ENCODE data around the gene CXorf49B.
"Not testable (repeated sequence)": the region's sequence is repeated elsewhere in the genome, so short reads cannot be mapped to it uniquely, and the experiment has no call there.

CXorf49B gene
- total RNA-seq, result 0 reads per million in 17 experiments

DNA sequence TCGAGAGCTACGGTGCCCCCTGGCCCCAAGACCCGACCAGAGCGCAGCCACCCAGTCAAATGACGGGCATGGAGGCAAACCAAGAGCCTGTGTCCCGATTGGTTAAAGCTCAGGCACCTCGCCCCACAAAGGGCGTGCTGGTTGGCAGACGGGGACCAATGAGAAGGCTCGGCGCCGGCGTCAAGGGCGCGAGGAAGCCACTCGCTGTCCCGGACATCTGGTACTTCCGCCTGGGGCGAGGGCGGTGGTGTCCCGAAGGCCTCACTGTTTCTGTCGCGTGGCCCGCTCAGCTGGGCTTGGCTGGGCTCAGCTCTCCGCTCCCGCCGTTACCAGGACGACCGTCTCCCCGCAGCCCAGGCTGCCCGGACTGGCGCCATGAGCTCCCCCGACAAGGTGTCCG lies at the start of gene CXorf49B:
CXorf49B (plus strand) TSS at position 301 of the 400 bp plus-strand sequence; CDS start at position 376, 75 bp downstream.
- not testable (repeated sequence) for DNase-seq

GRCh38 chrX:71714064-71714463 lies 49.1 kb upstream of the CXorf49B start:
- DNase-seq, result not testable (repeated sequence)

- DNase-seq, result not testable (repeated sequence)
These were observed 47.6 kb upstream of the CXorf49B start for GRCh38 chrX:71715551-71715950.

DNA sequence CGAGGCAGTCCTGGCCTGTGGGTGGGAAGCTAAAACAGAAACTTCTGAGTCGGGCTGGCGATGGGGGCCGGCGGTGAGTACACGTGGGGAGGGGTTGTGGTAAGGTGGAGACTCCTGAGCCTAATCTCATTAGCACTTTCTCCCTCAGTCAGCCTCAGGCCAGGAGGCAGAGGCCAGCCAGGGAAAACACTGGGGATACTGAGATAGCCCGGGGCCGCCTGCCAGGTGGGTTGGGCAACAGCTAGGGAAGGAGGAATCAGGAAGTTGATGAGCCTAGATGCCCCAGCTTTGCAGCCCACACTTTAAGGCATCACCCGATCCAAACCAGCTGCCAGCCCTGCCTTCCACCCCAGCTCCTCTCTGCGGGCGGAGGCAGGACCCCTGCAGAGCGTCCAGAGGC lies 46.8 kb upstream of the CXorf49B start:
- not testable (repeated sequence) for DNase-seq

- DNase-seq, result not testable (repeated sequence)
These were observed 45.0 kb upstream of the CXorf49B start, which contains the start of gene CXorf49 for GRCh38 chrX:71718185-71718584. CXorf49 (minus strand) TSS chrX:71718285; CDS start chrX:71718151, 134 bp downstream.

DNA sequence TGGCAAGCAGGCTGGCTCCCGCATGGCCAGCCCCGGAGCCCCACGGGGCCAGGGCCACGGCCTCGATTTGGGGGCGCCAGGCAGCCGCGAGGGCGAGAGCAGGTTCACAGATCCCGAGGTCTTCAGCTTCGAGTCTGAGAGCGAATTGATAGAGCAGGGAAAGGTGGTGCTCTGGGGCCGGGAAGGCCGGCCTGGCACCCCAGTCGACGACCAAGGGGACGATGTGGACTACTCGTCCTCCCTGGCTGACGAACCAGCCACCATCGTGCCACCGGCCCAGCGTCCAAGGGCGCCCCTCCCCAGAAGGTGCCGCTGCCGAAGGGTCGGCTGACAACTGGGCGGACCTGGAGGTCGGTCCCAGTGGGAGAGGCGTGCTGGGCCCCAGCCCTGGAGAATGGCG lies 44.0 kb upstream of the CXorf49B start:
- DNase-seq, result not testable (repeated sequence)

- not testable (repeated sequence) for DNase-seq
These were observed 42.8 kb upstream of the CXorf49B start for GRCh38 chrX:71720289-71720886.

DNA sequence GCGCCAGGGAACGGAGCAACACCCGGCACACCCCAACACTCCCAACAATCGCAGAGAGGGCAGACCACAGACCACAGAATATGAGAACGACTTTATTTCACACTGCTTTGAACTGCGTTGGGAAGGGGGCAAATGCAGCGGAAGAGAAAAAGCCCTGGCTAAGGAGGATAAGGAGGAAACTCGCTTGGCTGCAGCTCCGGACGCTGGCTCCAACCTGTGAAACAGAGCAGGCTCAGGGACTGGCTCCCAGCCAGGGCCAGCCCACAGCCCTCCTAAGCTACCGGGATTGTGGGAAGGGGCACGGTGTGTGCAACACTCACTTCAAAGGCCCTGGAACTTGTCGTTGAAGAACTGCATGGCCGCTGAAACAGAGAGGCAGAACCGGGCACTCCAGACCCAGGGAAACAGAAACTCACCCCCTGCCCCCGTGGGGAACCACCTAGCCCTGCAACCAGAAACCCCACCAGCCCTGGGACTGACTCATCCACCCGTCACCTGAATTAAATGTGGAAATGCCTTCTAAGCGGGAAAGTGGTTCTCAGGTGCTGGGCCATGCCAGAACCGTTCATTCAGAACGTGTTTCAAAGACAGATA lies 2.4 kb upstream of the CXorf49B start:
- not testable (repeated sequence) for DNase-seq

- not testable (repeated sequence) for DNase-seq
These were observed 1.7 kb downstream of the CXorf49B start for GRCh38 chrX:71764832-71765231.

DNA sequence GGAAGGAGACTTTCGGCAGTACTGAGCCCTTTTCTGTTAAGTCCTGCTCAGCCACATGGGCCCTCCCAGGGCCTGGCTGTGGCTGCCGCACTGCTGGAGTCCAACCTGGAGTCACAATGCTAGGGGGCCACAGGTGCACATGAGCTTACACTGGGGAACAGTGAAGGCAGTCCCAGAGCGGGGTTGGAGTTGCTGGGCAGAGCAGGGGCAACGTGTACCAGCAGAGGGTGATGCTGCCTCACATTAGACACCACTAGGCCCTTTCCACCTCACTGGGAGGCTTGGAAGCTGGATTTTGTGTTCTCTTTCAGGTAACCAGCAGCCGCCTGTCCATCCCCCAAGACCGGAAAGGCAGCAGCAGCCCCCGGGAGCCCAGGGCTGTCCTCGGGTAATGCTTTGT lies 2.5 kb downstream of the CXorf49B start:
- not testable (repeated sequence) for DNase-seq

GRCh38 chrX:71767134-71767533 lies 4.0 kb downstream of the CXorf49B start:
- DNase-seq, result not testable (repeated sequence)

- DNase-seq, result not testable (repeated sequence)
These were observed 15.2 kb downstream of the CXorf49B start for GRCh38 chrX:71778322-71778721.

- DNase-seq, result not testable (repeated sequence)
These were observed 19.2 kb downstream of the CXorf49B start for GRCh38 chrX:71782225-71782949.

DNA sequence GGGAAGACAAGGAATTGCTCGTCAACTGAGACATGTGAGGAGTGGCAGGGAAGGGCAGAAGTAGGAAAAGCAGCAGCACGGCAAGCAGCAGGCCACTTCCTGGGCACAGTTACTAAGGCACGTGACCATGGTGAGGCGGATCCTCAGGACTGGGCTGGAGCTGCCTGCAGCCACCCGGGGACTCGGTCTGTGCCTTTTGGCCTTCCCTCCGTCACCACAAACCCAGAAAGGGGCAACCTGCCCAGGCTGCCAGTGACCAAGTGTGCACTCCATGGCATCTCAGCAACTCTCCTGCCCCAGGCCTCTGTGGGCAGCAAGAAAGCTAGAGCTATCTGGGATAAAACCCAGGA lies 19.8 kb downstream of the CXorf49B start:
- DNase-seq, result not testable (repeated sequence)

DNA sequence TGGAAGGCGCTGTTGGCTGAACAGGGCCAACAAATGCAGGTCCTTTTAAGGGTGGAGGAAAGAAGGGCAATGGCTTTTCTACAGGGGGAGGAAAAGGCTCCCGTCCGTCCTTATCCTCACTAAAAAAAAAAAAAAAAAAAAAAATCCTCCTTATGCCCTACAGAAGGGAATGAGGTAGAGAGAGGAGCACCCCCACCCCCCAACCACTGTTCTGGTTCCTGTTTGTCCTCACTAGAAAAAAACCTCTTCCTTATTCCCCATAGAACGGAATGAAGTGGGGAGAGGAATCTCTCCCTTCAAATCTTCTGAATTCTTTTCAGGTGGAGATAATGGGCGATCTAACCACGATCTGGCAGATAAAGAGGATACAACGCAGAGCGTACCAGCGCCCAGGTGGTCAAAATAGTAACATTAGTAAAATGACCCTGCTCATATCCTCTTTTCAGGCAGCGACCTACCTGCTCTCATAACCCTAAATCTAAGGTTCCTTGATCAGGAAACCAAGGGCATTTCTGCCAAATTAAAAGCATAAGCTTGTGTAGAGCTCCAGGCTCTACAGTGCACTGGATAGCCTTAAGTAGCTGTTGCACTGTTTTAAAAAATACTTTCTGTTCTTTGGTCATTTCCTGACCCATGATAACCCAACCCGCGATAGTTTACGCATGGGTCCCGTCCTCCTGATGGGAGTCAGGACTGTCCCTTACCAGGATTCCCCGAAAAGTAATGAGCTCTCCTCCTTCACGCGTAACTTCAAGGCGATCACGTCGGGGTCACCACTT lies 20.6 kb downstream of the CXorf49B start:
- DNase-seq, result not testable (repeated sequence)

- DNase-seq, result not testable (repeated sequence)
These were observed 21.3 kb downstream of the CXorf49B start for GRCh38 chrX:71784348-71784983.

- DNase-seq, result not testable (repeated sequence)
These were observed 43.3 kb downstream of the CXorf49B start for GRCh38 chrX:71806450-71806849.

- DNase-seq, result no peak
These were observed 46.7 kb downstream of the CXorf49B start for GRCh38 chrX:71809886-71810285.

GRCh38 chrX:71814123-71814912 lies 51.2 kb downstream of the CXorf49B start:
- DNase-seq, result no peak

DNA sequence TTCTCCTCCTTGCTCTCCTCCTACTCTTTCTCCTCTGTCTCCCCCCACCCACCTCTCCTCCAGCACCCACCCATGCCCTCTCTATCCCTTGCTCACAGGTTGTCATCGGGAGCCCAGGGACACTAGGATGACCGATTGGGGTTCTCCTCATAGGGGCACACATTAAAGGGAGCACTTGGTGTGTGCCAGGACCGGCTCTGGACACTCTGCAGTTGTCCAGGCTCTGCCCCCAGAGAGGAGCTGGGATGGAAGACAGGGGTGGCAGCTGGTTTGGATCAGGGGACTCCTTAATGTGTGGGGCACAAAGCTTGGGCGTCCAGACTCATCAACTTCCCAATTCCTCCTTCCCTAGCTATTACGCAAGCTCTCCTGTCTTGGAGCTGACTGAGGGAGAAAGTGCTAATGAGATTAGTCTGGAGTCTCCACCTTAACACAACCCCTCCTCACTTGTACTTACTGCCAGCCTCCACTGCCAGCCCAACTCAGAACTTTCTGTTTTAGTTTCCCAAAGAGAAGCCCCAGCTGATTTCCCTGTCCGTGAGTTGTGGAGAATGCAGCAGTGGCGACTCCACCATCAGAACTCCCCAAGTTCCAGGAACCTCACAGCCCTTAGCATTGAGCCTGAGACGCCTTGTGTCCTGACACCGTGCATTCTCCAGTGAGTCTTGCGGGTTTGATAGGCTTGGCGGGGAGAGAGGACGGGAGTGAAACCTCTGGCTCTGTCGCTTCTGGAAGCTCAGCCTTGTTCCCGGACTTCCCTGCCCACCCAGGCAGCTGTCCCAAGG lies 52.2 kb downstream of the CXorf49B start:
- no peak for DNase-seq

DNA sequence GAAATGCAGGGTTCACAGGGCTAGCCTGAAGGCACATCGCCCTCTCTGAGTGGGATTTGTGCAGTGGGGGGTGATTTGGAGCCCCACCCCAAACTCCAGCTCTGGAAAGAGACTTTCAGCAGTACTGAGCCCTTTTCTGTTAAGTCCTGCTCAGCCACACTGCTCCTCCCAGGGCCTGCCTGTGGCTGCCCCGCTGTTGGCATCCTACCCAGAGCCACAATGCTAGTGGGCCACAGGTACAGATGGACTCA lies 52.7 kb downstream of the CXorf49B start:
- no peak for DNase-seq

Measured in suppressor macrophage (primary cell).